Central memory CD4-positive, alpha-beta T cell (primary cell): ENCODE measurements around the gene C1R.
A peak's percentile ranks its signal among the peaks of the same experiment; 100 is the strongest.

Experiments
- DNase-seq: peaks from one replicate; pipeline ENCODE4 v3.0.0; 2022
- total RNA-seq, 3 experiments: gene quantifications; one replicate each; lab custom pipeline; 2026; lab: John Stamatoyannopoulos, UW

Gene C1R
- 0.46 to 2.1 (median 0.92) reads per million in 3 experiments for total RNA-seq

DNA sequence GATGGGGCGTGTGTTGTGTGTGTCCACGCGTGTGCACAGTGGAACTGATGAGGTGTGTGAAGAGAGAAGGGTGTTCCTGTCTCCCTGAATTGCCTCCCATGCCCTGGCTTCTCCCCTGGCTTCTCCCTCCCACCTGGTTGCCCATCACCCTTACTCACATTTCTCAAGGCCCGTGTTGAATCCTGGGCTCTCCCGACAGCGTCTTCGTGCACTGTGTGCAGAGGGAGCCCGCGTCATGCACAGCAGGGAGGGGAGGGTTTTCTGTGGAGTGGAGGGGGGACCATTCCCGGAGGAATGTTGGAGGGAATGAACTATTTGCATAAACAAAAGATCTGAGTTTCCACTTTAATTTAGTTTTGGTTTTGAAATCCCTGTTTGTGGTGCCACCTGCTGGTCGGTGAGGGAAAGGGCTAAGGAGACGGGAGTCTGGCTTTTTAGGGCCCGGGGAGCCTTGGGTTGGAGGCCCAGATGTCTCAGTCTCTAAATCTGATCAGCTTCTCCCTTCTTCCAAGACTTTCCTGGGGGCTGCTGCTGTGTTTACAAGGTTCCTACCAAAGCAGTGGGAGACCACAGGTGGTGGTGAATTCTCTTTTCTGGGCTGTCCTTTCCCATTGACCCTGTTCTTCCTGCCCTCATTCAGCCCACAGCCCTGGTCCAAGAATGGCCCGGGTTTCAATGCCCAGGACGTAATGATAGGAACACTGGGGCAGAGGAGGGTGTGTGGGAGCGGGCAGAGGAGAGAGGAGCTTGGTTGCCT lies at the start of gene C1R:
Gene C1R (minus strand): TSS at position 217 of the 757 bp plus-strand sequence. CDS start 57 bp downstream, at position 160.
- peak; percentile 54 for DNase-seq

- DNase-seq, result no peak
Observed at GRCh38 chr12:7141351-7142005, 49.2 kb upstream of the C1R start.

- no peak for DNase-seq
Observed at GRCh38 chr12:7139200-7139599, 47.0 kb upstream of the C1R start.

DNA sequence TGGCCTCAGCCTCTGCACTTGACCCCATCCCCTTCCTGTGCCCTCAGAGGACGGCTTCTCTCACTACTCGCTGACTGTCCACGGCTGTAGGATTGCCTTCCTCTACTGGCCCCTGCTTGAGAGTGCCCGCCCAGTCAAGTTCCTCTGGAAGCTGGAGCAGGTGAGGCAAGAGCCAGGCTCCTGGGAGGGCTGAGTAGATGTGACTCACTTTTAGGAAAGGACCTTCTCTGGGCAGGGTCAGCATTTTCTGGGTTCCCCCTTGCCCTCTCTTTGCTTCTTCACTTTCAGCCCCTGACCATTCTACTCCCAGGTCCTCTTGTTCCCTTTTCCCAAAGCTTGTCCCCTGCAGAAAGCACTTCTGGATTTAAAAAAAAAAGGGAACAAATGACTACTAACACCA lies 45.7 kb upstream of the C1R start:
- no peak for DNase-seq

GRCh38 chr12:7136676-7137075 lies 44.4 kb upstream of the C1R start:
- no peak for DNase-seq

DNA sequence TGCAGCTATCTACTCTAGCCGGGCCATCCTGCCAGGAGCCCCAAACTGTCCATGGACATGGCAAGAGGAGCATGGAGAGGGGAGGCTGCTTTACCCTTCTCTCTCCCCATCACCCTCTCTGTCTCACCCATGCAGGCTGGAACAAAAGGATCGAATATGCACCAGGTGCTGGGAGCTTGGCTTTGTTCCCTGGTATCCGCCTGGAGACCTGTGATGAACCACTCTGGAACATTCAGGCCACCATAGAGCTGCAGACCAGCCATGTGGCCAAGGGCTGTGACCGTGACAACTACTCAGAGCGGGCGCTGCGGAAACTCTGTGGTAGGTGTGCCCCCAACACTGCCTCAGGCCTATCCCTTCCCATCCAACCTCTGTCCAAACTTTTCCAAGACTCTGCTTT lies 43.8 kb upstream of the C1R start:
- DNase-seq, result no peak

DNA sequence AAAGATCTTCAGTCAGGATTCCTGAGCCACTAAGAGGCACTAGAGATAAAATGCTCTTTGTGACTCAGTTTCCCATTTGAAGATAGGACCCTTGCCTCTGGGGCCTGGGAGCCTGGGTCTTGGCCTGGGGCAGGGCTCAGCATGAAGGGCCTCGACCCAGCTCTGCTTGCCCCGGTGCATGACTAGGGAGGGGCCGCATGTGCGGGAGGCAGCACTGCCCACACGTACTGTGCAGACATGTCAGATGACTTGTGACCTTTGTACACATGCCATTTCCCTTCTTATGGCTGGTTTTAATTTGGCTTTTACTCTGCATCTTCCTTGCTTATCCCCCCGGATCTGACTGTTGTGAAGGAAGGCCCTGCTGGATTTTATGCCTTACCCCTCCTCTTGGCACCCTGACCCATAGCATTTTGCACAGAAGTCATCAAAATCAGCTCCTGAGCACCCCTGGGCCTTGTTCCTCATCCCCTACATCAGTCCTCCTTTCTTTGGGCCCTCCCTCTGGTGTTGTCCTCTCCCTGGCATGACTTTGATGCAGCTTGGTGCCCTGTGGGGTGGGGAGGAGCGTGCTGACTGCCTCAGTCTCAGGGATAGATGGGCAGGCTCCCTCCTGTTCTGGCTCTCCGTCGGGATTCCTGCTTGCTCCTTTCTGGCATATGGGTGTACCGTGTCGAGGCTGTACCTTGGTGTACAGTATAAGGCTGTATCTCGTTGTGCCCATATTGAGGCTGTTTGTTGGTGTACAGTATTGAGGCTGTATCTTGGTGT lies 42.3 kb upstream of the C1R start:
- DNase-seq, result no peak

- DNase-seq, result no peak
Observed at GRCh38 chr12:7131502-7131866, 39.2 kb upstream of the C1R start.

- DNase-seq, result peak; percentile 38
Observed at GRCh38 chr12:7130701-7131501, 38.7 kb upstream of the C1R start.

DNA sequence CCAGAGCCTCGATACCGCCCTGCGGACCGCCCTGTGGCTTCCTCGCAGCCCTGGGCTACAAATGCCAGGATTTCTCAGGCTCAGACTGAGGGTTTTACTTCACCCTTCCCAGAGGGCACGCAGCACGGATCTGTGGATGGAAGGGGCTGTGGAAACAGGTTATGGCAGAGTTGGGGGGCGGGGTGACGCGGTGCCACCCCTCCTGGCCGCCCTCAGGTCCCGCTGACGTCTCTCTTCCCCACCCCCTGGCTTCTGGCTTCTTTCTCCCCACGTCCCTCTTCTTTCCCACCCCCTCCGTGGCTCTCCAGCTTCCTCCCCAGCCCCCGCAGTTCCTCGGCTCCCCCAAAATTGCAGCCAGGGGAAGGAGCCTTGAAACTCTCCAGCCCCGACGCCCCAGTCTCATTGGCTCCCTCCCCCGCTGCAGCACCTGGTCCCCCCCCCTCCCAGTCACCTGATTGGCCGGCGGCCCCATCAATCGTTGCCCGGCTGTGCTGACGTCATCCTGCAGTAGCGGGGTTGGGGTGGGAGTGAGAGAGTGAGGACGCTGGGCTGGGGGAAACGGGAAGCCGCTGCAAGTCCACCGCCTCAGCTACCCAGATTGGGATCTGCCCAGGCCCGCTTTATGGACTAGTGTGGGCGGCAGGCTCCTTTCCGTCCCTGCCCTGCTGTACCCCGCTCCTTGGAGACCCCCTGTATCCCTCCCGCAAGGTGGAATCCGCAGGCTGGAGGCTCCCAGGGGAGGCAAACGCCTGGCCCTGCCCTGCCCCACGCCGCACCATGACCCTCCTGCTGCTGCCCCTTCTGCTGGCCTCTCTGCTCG lies 37.8 kb upstream of the C1R start, which contains the start of gene CLSTN3:
Gene CLSTN3 (plus strand): TSS at position 500 of the 820 bp plus-strand sequence. CDS start 278 bp downstream, at position 778.
- peak; percentile 84 for DNase-seq

DNA sequence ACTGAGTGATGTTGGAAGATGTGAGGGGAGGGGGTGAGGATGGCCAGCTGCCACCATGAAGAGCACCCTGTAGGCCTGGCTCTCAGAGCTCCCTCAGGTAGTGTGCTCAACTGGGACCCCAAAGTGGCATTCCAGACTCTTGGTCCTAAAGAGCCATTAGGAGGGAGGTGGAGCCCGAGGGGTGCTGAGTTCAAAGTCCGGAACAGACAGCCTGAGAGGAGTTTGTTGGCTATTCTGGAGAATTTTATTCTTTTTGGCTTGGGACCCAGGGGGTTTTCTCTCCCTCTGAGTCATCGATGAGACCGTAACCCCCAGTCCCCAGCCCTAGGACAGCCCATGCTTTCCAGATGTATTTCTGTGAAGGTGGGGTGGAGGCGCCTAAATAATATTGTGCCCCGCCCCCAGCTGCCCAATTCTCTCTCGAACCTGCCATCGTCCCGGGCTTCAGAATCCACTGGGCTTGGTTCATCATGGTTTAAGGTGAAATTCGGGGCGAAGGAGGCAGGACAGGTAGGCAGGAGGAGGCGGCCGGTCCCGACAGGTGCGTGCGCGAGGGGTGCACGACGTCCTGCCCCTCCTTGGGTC lies 37.1 kb upstream of the C1R start:
- DNase-seq, result no peak

DNA sequence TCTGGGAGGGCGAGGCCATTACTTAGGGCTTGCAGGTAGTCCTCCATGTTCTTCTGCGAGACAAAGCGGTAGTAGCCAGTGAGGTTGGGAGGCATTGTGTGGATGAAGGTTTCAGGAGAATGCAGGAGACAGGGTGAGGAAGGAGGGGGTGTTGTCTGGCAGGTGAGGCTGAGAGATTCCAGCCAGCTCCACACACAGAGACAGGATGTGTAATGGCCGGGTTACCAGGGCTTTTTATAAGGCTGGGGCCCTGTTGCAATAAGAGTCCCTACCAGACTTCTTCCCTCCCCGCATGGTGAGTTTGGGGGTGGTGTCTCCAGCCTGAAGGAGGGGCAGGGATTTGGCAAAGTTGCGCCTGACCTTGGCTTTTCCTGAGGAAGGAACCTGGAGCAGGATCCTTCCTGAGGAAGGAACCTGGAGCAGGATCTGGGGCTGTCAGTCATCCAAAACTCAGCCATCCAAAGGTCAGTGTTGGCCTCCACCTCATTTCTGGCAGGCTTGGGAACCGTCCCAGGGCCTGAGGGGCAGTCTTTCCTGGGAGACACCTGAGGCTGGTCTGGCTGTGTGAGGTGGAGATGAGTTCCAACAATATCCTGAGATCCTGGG lies 36.5 kb upstream of the C1R start, which contains the start of gene RBP5:
Gene RBP5 (minus strand): TSS at position 209 of the 606 bp plus-strand sequence. CDS start 114 bp downstream, at position 95.
- DNase-seq, result no peak

DNA sequence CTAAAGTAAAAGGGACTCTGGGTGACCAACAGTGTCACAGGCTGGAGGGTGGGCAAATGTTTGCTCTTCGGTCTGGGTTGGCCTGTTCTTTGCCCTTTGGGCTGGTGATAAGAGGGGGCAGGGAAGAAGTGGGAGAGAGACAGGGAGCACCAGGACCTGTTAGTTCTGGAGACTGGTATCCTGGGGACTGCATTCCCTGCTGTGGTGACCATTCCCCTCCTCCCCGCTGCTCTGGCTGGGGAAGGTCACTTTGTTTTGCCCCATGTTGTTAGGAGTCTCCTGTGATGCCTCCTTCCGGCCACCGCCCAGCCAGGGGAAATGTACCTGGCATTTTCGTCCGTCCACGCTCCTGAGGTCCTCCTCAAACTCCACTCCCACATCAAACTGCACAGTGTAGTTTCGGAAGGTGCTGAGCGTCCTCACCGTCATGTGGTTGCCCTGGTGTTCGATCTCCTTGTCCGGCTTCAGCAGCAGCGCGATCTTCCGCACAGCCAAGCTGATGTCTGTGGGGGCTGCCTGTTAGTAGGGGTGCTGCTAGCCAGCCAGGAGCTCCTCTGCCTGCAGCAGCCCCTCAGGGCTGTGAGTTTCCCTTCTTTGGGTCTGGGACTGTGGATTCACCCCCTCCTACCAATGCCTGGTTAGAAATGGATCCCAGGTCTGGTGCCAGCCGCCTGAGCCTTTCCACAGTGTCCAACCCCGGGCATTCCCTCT lies 35.8 kb upstream of the C1R start:
- no peak for DNase-seq

DNA sequence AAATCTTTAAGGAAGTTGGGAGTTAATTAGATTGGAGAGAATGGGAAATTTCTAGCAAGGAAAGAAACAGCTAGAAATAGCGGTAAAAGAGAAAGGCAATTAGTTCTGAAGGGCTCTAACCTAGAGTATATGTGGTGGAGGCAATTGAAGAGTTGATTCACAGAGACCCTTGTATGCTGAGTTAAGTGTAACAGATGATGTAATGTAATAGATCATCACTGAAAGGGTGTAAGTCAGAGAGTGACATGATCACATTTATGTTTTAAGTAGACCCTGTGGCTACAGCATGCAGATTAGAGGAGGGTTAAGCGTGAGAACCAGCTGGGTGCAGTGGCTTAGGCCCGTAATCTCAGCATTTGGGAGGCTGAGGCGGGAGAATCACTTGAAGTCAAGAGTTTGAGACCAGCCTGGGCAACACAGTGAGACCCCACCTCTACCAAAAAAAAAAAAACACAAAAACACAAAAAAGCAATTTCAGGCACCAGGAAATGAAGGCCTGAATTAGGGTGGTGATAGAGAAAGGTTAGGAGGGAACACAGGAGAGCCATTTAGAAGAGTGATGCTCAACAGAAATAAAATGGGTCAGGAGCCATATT lies 33.5 kb upstream of the C1R start:
- no peak for DNase-seq

DNA sequence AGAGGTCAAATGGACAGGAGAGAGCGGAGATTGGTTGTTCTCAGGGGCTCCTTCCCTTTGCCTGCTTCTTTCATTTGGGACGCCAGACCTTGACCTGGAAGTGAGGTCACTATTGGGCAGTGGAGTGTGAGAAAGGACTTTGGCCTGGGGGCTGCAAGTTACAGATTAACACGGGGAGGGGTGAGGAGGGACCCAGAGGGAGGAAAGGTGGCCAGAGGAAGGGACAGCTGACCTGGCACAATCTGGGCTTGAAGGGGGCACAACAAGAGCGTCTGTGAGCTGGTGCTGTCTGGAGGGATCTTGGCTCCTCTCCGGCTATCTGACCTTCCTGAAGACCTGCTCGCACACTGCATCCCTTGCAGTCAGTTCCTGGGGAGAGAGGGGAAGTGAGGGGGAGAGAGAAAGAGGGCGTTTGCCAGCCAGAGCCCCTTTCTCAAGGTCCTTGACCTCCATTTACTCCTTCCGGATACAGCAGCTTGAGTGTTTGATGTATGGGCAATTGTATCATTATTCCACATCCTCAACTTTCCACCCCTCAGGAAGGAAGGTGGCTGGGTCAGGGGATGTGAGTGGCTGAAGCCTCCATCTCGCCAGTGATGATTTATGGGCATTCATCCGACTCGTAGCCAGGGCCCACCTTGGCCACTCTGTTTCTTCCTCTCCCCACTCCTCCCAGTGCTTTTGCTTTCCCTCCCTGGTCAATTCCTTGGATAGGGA lies 31.7 kb upstream of the C1R start:
- no peak for DNase-seq

- no peak for DNase-seq
Observed at GRCh38 chr12:7122811-7123769, 30.8 kb upstream of the C1R start.

GRCh38 chr12:7121324-7121723 lies 29.1 kb upstream of the C1R start:
- no peak for DNase-seq

GRCh38 chr12:7120166-7120565 lies 27.9 kb upstream of the C1R start:
- DNase-seq, result no peak
